ENCODE results near the gene PLD6.

DNA sequence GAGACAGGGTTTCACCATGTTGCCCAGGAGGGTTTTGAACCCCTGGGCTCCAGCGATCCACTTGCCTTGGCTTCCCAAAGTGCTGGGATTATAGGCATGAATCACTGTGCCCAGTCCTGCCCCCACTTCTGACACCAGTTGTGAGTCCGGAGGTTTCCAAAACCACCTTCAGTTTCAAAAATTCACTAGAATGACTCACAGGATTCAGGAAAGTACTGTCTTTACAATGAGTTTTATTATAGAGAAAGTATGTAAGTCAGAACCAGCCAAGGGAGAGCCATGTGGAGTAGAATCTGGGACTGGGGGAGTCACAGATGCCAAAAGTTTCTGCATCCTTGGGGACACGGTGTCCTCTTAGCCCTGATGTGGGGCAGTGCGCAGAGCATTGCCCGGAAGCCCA lies 55.1 kb downstream of the PLD6 start:
- TF ChIP-seq, protein P1, sequence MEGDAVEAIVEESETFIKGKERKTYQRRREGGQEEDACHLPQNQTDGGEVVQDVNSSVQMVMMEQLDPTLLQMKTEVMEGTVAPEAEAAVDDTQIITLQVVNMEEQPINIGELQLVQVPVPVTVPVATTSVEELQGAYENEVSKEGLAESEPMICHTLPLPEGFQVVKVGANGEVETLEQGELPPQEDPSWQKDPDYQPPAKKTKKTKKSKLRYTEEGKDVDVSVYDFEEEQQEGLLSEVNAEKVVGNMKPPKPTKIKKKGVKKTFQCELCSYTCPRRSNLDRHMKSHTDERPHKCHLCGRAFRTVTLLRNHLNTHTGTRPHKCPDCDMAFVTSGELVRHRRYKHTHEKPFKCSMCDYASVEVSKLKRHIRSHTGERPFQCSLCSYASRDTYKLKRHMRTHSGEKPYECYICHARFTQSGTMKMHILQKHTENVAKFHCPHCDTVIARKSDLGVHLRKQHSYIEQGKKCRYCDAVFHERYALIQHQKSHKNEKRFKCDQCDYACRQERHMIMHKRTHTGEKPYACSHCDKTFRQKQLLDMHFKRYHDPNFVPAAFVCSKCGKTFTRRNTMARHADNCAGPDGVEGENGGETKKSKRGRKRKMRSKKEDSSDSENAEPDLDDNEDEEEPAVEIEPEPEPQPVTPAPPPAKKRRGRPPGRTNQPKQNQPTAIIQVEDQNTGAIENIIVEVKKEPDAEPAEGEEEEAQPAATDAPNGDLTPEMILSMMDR (IDR thresholded peaks at IDR 0.05): no peak
- TF ChIP-seq POLR2AphosphoS5 (IDR thresholded peaks at IDR 0.05): no peak

Data from prostate gland (tissue), 2 donors.